BJ (cell line): ENCODE measurements around the gene HPS1. TPM values are rescaled to one million over a fixed set of nuclear protein-coding genes. Genes with fewer than 3 reads are reported as not detected.

Experiments
- CTCF ChIA-PET: fragments of 350-600 bp; formaldehyde crosslinking; extraction: SDS; loops from one replicate; lab custom pipeline; 2021; ENCODE audit warnings: antibody characterized with exemption, inconsistent platforms; lab: Yijun Ruan, JAX
- POLR2A ChIA-PET: fragments of 300-600 bp; sonication (Branson Sonifier 250); formaldehyde crosslinking; extraction: SDS; loops from one replicate; lab custom pipeline; 2021; ENCODE audit warnings: antibody characterized with exemption; lab: Charles Lee
- DNase-seq: peaks from one replicate; pipeline ENCODE4 v3.0.0-alpha.2; 2011; ENCODE audit warnings: low read depth
- H3K27me3 ChIP-seq: 2 replicates; pipeline ENCODE4 v1.6.0; 2011; ENCODE audit warnings: low read length; ENCODE audit not compliant: control insufficient read depth, insufficient read depth
- H3K36me3 ChIP-seq: 2 replicates; pipeline ENCODE4 v1.5.1; 2011; ENCODE audit warnings: low read length; ENCODE audit not compliant: control insufficient read depth, insufficient read depth
- H3K4me3 ChIP-seq: 2 replicates; pipeline ENCODE4 v1.5.1; 2011; ENCODE audit warnings: low read depth, mild to moderate bottlenecking, control low read depth, low read length
- polyA plus RNA-seq: library from polyadenylated mRNA; depleted of rRNA; stranded (reverse); fragments of >200 nt; gene quantifications from 2 replicates; pipeline ENCODE4 v1.2.3, GENCODE V29; 2011
- TF ChIP-seq, protein P1 (sequence below): IDR thresholded peaks from 2 replicates; pipeline ENCODE4 v1.5.1; 2011; ENCODE audit warnings: low read depth, mild to moderate bottlenecking, control low read depth, inconsistent platforms, low read length, moderate library complexity; ENCODE audit not compliant: insufficient read depth

HPS1 gene
- polyA plus RNA-seq, 1 experiment: 88.8 TPM

DNA sequence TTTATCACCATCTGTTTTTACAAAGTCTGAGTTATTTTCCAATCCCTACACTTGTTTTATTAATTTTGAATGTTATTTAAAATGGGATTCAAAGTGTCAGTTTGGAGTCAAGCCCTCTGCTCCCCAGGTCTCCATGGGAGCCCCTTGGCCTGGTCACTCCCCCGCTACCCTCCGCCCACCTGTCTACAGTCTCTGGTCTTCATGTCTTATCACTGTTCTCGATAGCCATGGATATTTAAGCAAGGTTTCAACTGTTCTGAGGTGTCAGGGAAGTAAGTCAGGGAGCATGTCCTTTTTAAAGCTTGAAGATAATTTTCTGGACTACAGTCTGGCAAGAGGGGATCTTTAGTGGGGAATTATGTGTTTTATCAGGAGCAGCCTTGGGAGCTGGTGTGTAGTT, 19.1 kb upstream of the HPS1 start:
- TF ChIP-seq, protein P1, sequence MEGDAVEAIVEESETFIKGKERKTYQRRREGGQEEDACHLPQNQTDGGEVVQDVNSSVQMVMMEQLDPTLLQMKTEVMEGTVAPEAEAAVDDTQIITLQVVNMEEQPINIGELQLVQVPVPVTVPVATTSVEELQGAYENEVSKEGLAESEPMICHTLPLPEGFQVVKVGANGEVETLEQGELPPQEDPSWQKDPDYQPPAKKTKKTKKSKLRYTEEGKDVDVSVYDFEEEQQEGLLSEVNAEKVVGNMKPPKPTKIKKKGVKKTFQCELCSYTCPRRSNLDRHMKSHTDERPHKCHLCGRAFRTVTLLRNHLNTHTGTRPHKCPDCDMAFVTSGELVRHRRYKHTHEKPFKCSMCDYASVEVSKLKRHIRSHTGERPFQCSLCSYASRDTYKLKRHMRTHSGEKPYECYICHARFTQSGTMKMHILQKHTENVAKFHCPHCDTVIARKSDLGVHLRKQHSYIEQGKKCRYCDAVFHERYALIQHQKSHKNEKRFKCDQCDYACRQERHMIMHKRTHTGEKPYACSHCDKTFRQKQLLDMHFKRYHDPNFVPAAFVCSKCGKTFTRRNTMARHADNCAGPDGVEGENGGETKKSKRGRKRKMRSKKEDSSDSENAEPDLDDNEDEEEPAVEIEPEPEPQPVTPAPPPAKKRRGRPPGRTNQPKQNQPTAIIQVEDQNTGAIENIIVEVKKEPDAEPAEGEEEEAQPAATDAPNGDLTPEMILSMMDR: no peak
- Histone ChIP-seq H3K36me3 (no peaks in the 10 kb centered on the region), H3K4me3 (no peak overlapping the region), H3K27me3 (no peaks in the 10 kb centered on the region)
- CTCF ChIA-PET: interaction anchor here (0.8 to 2.3 kb wide), 7 partner anchors 9 to 578 kb away, joined by 3 to 10 read pairs (median 4); no protein-coding TSS in a partner anchor
- POLR2A ChIA-PET: no interaction called here
- no peak for DNase-seq

DNA sequence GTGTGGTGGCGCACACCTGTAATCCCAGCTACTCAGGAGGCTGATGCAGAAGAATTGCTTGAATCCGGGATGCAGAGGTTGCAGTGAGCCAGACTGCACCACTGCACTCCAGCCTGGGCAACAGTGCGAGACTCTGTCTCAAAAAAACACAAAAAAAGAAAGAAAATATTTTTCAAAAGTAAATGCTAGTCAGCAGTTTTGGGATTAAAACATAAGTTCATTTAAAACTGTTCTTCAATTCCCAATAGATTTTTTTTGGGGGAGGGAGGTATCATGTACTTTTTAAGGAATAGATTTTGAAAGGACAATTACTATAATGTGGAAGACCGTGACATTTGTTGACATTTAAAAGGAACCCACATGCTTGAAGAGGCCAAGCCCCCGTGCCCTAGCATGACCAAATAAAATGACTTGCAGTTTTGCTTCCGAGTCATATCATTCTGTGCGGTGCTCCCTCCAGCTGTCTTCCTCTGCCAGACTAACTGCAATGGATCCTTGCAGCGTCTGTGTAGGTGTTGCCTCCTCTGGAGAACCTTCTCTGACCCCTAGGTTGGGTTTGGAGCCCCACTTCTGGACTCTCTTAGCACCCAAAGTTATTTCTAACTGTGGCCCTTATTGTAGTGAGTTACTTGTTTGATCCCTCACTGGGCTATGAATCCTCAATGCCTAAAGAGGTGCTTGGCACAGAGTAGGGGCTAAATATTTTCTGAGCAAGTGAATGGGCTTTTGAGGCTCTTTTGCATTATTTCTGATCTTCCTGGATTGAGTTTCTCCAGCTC, 17.4 kb upstream of the HPS1 start:
- TF ChIP-seq, protein P1: no peak
- POLR2A ChIA-PET: no interaction called here
- no peak for DNase-seq
- Histone ChIP-seq H3K4me3 (no peak overlapping the region), H3K36me3 (no peaks in the 10 kb centered on the region), H3K27me3 (no peaks in the 10 kb centered on the region)
- CTCF ChIA-PET: interaction anchor here (1.0 to 1.2 kb wide), 3 partner anchors 10 to 201 kb away, joined by 3 to 4 read pairs (median 3); no protein-coding TSS in a partner anchor

DNA sequence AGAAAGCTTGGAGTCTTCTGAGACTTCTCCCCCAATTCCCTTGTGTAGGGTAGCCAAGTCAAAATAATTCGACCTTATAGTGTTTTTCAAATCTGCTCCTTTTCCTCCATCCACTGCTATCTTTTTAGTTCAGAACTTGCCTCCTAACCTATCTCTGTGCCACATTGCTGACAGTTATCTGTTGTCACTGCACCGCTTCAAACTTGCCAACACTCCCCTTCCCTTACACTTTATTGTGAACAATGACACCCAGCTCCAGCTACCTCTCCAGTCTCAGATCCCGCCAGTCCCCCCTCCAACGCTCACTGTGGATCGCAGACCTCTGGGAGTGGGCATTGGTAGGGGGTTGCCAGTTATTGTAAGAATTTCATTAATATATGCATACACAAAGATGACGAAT, 16.3 kb upstream of the HPS1 start:
- ChIA-PET CTCF (no interaction called here), POLR2A (no interaction called here)
- no peaks in the 10 kb centered on the region for H3K36me3 ChIP-seq
- TF ChIP-seq, protein P1: no peak
- no peaks in the 10 kb centered on the region for H3K27me3 ChIP-seq
- no peak for DNase-seq
- no peak overlapping the region for H3K4me3 ChIP-seq

DNA sequence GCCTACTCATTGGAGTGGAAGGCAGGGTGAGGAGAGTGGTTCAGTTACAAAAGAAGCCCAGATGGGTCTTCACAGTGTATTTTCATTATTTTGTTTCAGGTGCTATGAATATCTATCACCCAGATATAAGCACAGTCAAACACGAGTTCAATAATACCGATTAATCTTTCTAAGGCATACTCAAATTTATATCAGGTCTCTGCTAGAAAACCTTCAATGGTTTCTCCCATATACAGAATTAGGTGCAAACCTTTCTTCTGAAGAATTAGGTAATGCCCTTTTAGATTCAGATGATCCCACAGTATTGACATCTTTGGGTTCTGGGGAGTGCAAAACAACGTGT, 14.7 kb upstream of the HPS1 start:
- ChIA-PET POLR2A (no interaction called here), CTCF (interaction anchor here (1.2 kb wide), 2 partner anchors 13 to 199 kb away, joined by 3 read pairs; no protein-coding TSS in a partner anchor)
- TF ChIP-seq, protein P1: no peak
- DNase-seq: no peak
- no peaks in the 10 kb centered on the region for H3K27me3 ChIP-seq
- H3K4me3 ChIP-seq: no peak overlapping the region
- H3K36me3 ChIP-seq: no peaks in the 10 kb centered on the region

DNA sequence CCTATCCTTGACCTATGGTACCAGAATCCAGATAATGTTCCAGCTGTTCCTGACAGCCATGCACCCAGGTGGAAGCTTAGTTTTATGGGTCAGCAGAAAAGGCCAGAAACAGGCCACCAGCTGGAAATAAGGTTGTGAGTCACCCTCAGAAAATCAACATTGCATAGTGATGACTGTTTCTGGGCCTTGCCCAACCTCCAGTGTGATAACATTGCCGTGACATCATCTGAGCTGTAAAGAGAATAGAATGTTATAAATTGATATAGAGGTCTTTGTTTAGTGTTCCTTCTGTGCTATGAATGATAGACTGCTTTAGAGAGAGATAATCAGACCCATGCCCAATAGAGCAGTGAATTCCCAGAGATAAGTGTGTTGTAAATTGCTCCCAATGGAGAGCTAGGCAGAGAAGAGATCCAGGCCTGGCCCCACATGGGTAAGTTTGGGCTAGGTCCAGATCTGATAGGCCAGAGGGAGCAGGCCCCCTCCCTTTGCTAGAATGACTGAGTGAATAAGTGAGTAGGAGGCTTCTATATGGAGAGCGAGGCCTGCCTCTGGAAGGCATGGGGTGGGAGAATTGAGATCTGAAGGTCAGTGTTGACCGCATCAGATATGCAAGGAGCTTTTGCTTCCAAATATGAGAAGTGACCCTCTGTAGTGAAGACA, 14.2 kb upstream of the HPS1 start:
- ChIA-PET CTCF (interaction anchor here (1.0 to 1.2 kb wide), 4 partner anchors 14 to 711 kb away, joined by 3 read pairs; no protein-coding TSS in a partner anchor), POLR2A (interaction anchor here (0.6 kb wide), 1 partner anchor 125 kb away, joined by 3 read pairs; no protein-coding TSS in a partner anchor)
- peak; percentile 71 for DNase-seq
- H3K4me3 ChIP-seq: no peak overlapping the region
- H3K36me3 ChIP-seq: no peaks in the 10 kb centered on the region
- TF ChIP-seq, protein P1: no peak
- no peaks in the 10 kb centered on the region for H3K27me3 ChIP-seq
